DND-41 (cell line): Measurements from ENCODE around the gene TRIM16.
"Not testable (repeated sequence)": the region's sequence is repeated elsewhere in the genome, so short reads cannot be mapped to it uniquely, and the experiment has no call there.

Experiments
- ATAC-seq: fragments of 200-7000 bp; cut with Tn5 transposase; 3 replicates; pipeline ENCODE4 v1.9.1; 2021; ENCODE audit warnings: low read depth; ENCODE audit not compliant: insufficient read depth
- DNase-seq: peaks from one replicate; pipeline ENCODE4 v3.0.0-alpha.2; 2020
- H2AFZ ChIP-seq: 2 replicates; pipeline ENCODE4 v1.6.0; 2012; ENCODE audit warnings: low read depth, low read length
- H3K27ac ChIP-seq: 2 replicates; pipeline ENCODE4 v1.5.1; 2012; ENCODE audit warnings: low read length, inconsistent platforms
- H3K27me3 ChIP-seq: fragments of 200-600 bp; sonication (generic); 2 replicates; pipeline ENCODE4 v1.6.0; 2012; ENCODE audit warnings: low read length, mild to moderate bottlenecking, inconsistent platforms; ENCODE audit not compliant: insufficient read depth, poor library complexity
- H3K36me3 ChIP-seq: 2 replicates; pipeline ENCODE4 v1.5.1; 2012; ENCODE audit warnings: low read length, inconsistent platforms; ENCODE audit not compliant: insufficient read depth
- H3K4me1 ChIP-seq: 2 replicates; pipeline ENCODE4 v1.5.1; 2012; ENCODE audit warnings: mild to moderate bottlenecking, low read length; ENCODE audit not compliant: insufficient read depth
- H3K4me2 ChIP-seq: 2 replicates; pipeline ENCODE4 v1.6.0; 2012; ENCODE audit warnings: mild to moderate bottlenecking, moderate library complexity, low read length, inconsistent platforms; ENCODE audit not compliant: insufficient read depth
- H3K4me3 ChIP-seq, 2 experiments: fragments of 200-600 bp in 1 of 2; shearing (Covaris generic) in 1 of 2; 2 replicates each; pipeline ENCODE4 v1.5.1; 2012 to 2016; ENCODE audit warnings: inconsistent platforms in 2 of 2, low read length in 2 of 2, mild to moderate bottlenecking in 2 of 2, low read depth in 1 of 2, moderate library complexity in 1 of 2
- H3K79me2 ChIP-seq: 2 replicates; pipeline ENCODE4 v1.6.0; 2012; ENCODE audit warnings: low read length, inconsistent platforms; ENCODE audit not compliant: insufficient read depth
- H3K9ac ChIP-seq: 2 replicates; pipeline ENCODE4 v1.6.0; 2012; ENCODE audit warnings: low read depth, mild to moderate bottlenecking, inconsistent platforms, low read length, moderate library complexity
- H3K9me3 ChIP-seq: 2 replicates; pipeline ENCODE4 v1.5.1; 2012; ENCODE audit warnings: low read length, moderate library complexity, mild to moderate bottlenecking, inconsistent platforms; ENCODE audit not compliant: insufficient read depth, severe bottlenecking
- H4K20me1 ChIP-seq: 2 replicates; pipeline ENCODE4 v1.6.0; 2012; ENCODE audit warnings: low read length; ENCODE audit not compliant: insufficient read depth

TRIM16 gene

GRCh38 chr17:15623661-15624209 lies 60.4 kb downstream of the TRIM16 start:
- H3K27me3 ChIP-seq, H3K4me1 ChIP-seq, H4K20me1 ChIP-seq, ATAC-seq, DNase-seq, H3K36me3 ChIP-seq, H2AFZ ChIP-seq, H3K79me2 ChIP-seq, H3K27ac ChIP-seq, H3K9me3 ChIP-seq, H3K9ac ChIP-seq, H3K4me2 ChIP-seq, H3K4me3 ChIP-seq: not testable (repeated sequence)

- H3K4me1 ChIP-seq, H3K79me2 ChIP-seq, H3K27ac ChIP-seq, H3K4me2 ChIP-seq, H4K20me1 ChIP-seq, H3K4me3 ChIP-seq, H2AFZ ChIP-seq, DNase-seq, H3K36me3 ChIP-seq, ATAC-seq, H3K27me3 ChIP-seq, H3K9me3 ChIP-seq, H3K9ac ChIP-seq: not testable (repeated sequence)
These were observed 60.9 kb downstream of the TRIM16 start for GRCh38 chr17:15623255-15623654.

DNA sequence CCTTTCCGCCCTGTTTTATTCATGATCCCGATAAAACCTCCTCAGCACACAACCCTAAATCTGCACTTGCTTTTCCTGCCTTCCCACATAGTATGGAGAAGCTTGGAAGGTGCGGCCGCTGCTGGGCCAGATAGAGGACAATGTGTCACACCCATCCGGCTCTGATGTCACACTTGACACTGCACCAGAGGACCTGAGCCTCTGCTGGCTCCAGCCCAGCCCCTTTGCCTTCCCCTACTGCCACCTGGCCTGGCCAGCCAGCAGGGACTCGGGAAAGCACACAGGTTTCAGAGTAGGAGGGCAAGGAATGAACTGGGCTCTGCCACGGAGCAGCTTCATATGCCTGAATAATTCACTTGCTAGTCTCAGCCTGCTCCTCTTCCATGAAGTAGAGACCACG lies 62.0 kb downstream of the TRIM16 start:
- not testable (repeated sequence) for H3K79me2 ChIP-seq, H3K9ac ChIP-seq, H3K27me3 ChIP-seq, H3K36me3 ChIP-seq, H3K4me2 ChIP-seq, H3K27ac ChIP-seq, DNase-seq, H3K4me3 ChIP-seq, H3K4me1 ChIP-seq, H3K9me3 ChIP-seq, ATAC-seq, H4K20me1 ChIP-seq, H2AFZ ChIP-seq

- not testable (repeated sequence) for H2AFZ ChIP-seq, H3K9ac ChIP-seq, H3K36me3 ChIP-seq, H3K79me2 ChIP-seq, H3K9me3 ChIP-seq, H3K4me3 ChIP-seq, ATAC-seq, H3K4me2 ChIP-seq, H3K4me1 ChIP-seq, H3K27ac ChIP-seq, H3K27me3 ChIP-seq, H4K20me1 ChIP-seq, DNase-seq
These were observed 64.6 kb downstream of the TRIM16 start, which contains the start of gene FBXW10B for GRCh38 chr17:15619331-15620058. Gene FBXW10B (minus strand): TSS chr17:15619704. CDS start chr17:15619512, 192 bp downstream.

GRCh38 chr17:15616828-15617227 lies 67.3 kb downstream of the TRIM16 start:
- H2AFZ ChIP-seq, H3K4me2 ChIP-seq, H4K20me1 ChIP-seq, H3K4me1 ChIP-seq, ATAC-seq, DNase-seq, H3K36me3 ChIP-seq, H3K27me3 ChIP-seq, H3K79me2 ChIP-seq, H3K9me3 ChIP-seq, H3K4me3 ChIP-seq, H3K9ac ChIP-seq, H3K27ac ChIP-seq: not testable (repeated sequence)

GRCh38 chr17:15615850-15616249 lies 68.3 kb downstream of the TRIM16 start:
- not testable (repeated sequence) for DNase-seq

DNA sequence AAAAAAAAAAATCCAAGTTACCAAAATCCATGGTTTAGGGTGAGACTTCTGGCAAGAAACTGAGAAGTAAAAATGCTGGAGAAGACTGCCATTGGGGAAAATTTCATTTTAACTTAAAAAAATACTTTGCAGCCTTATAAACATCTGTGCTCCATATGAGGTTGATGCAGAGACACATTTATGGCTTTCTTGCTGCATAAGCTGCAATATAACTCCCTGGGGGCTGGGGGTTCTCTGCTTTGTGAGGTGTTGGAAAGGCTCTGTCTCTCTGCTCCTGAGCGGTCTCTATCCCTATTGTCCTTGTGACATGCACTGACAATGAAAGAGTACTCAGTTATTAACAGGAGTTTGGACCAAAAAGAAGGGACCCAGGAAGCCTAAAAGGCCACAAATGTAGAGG lies 71.0 kb downstream of the TRIM16 start:
- DNase-seq, H3K79me2 ChIP-seq, H3K9me3 ChIP-seq, ATAC-seq, H3K4me2 ChIP-seq, H3K4me3 ChIP-seq, H3K9ac ChIP-seq, H4K20me1 ChIP-seq, H2AFZ ChIP-seq, H3K27me3 ChIP-seq, H3K36me3 ChIP-seq, H3K4me1 ChIP-seq, H3K27ac ChIP-seq: not testable (repeated sequence)

More at GRCh38 chr17:15615850-15616249, 68.3 kb downstream of the TRIM16 start:
- H3K4me1 ChIP-seq, H4K20me1 ChIP-seq, H3K79me2 ChIP-seq, H3K4me3 ChIP-seq, H3K27me3 ChIP-seq, H3K36me3 ChIP-seq, H3K9ac ChIP-seq, H2AFZ ChIP-seq, ATAC-seq, H3K9me3 ChIP-seq, H3K27ac ChIP-seq, H3K4me2 ChIP-seq: not testable (repeated sequence)

DNA sequence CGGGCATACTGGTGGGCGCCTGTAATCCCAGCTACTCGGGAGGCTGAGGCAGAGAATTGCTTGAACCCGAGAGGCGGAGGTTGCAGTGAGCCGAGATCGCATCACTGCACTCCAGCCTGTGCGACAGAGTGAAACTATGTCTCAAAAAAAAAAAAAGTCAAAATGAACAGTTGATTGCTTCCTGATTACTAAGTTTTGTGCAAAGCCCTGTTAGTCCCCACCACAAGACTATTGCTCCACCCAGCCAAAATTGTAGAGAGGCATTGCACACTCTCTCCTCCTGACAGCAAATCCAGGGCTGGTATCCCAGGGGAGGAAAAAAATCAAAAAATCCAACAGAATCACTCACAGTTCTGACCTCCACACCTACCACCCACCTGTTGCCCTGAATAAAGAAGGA lies 91.2 kb downstream of the TRIM16 start:
- not testable (repeated sequence) for H3K79me2 ChIP-seq, DNase-seq, H3K27me3 ChIP-seq, H3K4me2 ChIP-seq, H2AFZ ChIP-seq, H3K27ac ChIP-seq, H4K20me1 ChIP-seq, H3K9ac ChIP-seq, H3K4me3 ChIP-seq, H3K9me3 ChIP-seq, ATAC-seq, H3K36me3 ChIP-seq
- peaks cover 24% of the 10 kb centered on the region for H3K4me1 ChIP-seq
